PC-9 (cell line): ENCODE measurements around the gene ETV6.

ENCODE experiments used
- EZH2 ChIP-seq: fragments of 200-600 bp; sonication (generic); IDR thresholded peaks from 2 replicates; pipeline ENCODE4 v1.8.0; 2017; ENCODE audit warnings: antibody characterized with exemption, low read depth
- TF ChIP-seq, protein P1 (sequence below): fragments of 200-600 bp; sonication (generic); conservative IDR thresholded peaks from 2 replicates; pipeline ENCODE4 v1.6.1; 2017; ENCODE audit warnings: mixed run types, antibody characterized with exemption, mild to moderate bottlenecking, moderate library complexity

- TF ChIP-seq, protein P1, sequence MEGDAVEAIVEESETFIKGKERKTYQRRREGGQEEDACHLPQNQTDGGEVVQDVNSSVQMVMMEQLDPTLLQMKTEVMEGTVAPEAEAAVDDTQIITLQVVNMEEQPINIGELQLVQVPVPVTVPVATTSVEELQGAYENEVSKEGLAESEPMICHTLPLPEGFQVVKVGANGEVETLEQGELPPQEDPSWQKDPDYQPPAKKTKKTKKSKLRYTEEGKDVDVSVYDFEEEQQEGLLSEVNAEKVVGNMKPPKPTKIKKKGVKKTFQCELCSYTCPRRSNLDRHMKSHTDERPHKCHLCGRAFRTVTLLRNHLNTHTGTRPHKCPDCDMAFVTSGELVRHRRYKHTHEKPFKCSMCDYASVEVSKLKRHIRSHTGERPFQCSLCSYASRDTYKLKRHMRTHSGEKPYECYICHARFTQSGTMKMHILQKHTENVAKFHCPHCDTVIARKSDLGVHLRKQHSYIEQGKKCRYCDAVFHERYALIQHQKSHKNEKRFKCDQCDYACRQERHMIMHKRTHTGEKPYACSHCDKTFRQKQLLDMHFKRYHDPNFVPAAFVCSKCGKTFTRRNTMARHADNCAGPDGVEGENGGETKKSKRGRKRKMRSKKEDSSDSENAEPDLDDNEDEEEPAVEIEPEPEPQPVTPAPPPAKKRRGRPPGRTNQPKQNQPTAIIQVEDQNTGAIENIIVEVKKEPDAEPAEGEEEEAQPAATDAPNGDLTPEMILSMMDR = no peak
- TF ChIP-seq EZH2 = no peak
Measured at GRCh38 chr12:11879306-11879705, 229.8 kb downstream of the ETV6 start.
